Colonic mucosa (tissue), 4 donors: ENCODE measurements around the gene RICTOR. TPM values are rescaled to one million over a fixed set of nuclear protein-coding genes. Genes with fewer than 3 reads are reported as not detected.

Experiments
- DNase-seq: peaks from one replicate; pipeline ENCODE4 v3.0.0-alpha.2; 2020
- H3K27ac ChIP-seq: fragments of 200-600 bp; one replicate; pipeline ENCODE4 v1.8.0; 2021
- H3K27me3 ChIP-seq: fragments of 200-600 bp; one replicate; pipeline ENCODE4 v1.8.0; 2021
- H3K36me3 ChIP-seq: fragments of 200-600 bp; one replicate; pipeline ENCODE4 v1.8.0; 2021
- H3K4me1 ChIP-seq: fragments of 200-600 bp; one replicate; pipeline ENCODE4 v1.8.0; 2021; ENCODE audit warnings: mild to moderate bottlenecking
- H3K4me3 ChIP-seq: fragments of 200-600 bp; one replicate; pipeline ENCODE4 v1.8.0; 2021
- H3K9ac ChIP-seq, 2 donors: one replicate each; pipeline ENCODE4 v1.7.0; 2013; ENCODE audit warnings: control low read depth in 2 of 2, low read depth in 2 of 2, low read length in 2 of 2
- H3K9me3 ChIP-seq: fragments of 200-600 bp; one replicate; pipeline ENCODE4 v1.8.0; 2021
- intact Hi-C: fragments of 100-400 bp; cut with DNase I; formaldehyde crosslinking; loops from one replicate; pipeline ENCODE4 v1.14.1; 2022
- total RNA-seq, 2 donors: library from RNA; stranded (reverse); fragmentation: NEBNext Ultra II Directional in 1 of 2; extraction: Animal tissue kit (Norgen Biotek cat#: 25700) in 1 of 2; gene quantifications; one replicate each; pipeline ENCODE4 v1.2.1, GENCODE V29; 2021
- TF ChIP-seq, protein P1 (sequence below): fragments of 200-600 bp; IDR thresholded peaks from one replicate; pipeline ENCODE4 v1.8.0; 2022; ENCODE audit warnings: antibody characterized with exemption, mild to moderate bottlenecking
- donor health status: healthy.
- donor health status: DM: no; HTN: no; CAD: no.
- donor health status: DM: no; HTN: no; CAD: no.

The RICTOR gene
- total RNA-seq, 2 donors from 2014 or later, result 15.1 to 32.9 TPM

DNA sequence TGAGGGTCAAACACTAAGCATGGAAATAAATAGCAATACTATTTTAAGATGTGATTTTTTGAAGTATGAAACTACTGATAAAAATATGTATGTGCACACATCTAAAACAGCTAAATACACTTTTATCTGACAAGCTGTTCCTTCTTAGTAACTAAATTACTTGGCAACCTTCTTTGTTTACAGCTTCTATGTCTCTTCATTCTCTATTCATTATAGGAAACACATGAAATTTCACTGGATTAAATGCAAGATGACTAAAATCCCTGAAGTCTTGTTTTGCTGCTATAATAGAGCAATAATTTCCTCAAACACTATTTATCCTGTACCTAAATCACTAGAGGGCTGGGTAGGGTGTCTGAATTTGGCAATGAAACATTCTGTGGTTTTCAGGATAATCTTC, 11.7 kb downstream of the RICTOR start:
- Histone ChIP-seq H3K27ac (no peak overlapping the region), H3K4me3 (no peak overlapping the region), H3K9me3 (no peaks in the 10 kb centered on the region), H3K4me1 (no peaks in the 10 kb centered on the region), H3K9ac (no peak overlapping the region), H3K27me3 (no peaks in the 10 kb centered on the region), H3K36me3 (no peaks in the 10 kb centered on the region)
- intact Hi-C loops, result no loop called here
- DNase-seq, result no peak
- TF ChIP-seq, protein P1, sequence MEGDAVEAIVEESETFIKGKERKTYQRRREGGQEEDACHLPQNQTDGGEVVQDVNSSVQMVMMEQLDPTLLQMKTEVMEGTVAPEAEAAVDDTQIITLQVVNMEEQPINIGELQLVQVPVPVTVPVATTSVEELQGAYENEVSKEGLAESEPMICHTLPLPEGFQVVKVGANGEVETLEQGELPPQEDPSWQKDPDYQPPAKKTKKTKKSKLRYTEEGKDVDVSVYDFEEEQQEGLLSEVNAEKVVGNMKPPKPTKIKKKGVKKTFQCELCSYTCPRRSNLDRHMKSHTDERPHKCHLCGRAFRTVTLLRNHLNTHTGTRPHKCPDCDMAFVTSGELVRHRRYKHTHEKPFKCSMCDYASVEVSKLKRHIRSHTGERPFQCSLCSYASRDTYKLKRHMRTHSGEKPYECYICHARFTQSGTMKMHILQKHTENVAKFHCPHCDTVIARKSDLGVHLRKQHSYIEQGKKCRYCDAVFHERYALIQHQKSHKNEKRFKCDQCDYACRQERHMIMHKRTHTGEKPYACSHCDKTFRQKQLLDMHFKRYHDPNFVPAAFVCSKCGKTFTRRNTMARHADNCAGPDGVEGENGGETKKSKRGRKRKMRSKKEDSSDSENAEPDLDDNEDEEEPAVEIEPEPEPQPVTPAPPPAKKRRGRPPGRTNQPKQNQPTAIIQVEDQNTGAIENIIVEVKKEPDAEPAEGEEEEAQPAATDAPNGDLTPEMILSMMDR, result no peak

DNA sequence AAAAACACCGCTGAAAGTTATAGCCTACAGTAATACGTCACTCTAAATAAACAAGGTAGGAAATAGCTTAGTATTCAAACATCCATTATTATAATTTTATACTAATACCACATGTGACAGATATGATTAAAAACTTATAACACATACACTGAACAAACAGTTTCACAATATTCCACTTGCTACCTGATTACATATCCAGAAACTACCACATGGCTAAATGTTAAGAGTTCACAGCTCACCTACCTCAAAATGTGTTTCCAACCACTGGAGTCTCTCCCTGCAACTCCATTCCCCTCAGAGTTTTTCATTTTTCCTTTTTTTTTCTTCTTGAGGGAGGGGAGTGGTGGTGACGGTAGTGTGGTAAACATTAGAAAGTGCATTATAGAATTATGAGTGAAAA, 12.1 kb downstream of the RICTOR start:
- TF ChIP-seq, protein P1, result no peak
- intact Hi-C loops, result no loop called here
- no peak for DNase-seq
- Histone ChIP-seq H3K9me3 (no peaks in the 10 kb centered on the region), H3K27ac (no peak overlapping the region), H3K9ac (no peak overlapping the region), H3K36me3 (no peaks in the 10 kb centered on the region), H3K4me3 (no peak overlapping the region), H3K4me1 (no peaks in the 10 kb centered on the region), H3K27me3 (no peaks in the 10 kb centered on the region)

DNA sequence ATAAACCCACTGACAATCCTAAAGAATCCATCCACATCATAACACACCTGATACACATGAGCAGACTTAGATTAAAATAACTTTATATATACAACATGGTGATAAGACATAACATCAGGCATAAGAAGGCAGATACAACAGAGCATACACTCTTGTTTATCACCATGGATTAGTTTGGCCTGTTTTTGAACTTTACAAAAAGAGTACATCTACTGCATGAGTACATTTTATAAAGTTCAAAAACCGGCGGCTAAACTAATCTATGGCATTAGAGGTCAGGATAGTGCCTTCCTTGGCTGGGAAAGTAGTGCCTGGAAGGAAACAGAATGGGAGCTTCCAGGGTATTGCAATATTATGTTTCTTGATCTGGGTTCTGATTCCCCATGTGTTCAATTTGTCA, 15.1 kb downstream of the RICTOR start:
- no peaks in the 10 kb centered on the region for H3K27me3 ChIP-seq
- H3K9me3 ChIP-seq, result no peaks in the 10 kb centered on the region
- no peak overlapping the region for H3K9ac ChIP-seq
- H3K4me1 ChIP-seq, result no peaks in the 10 kb centered on the region
- no peak overlapping the region for H3K4me3 ChIP-seq
- H3K36me3 ChIP-seq, result no peaks in the 10 kb centered on the region
- DNase-seq, result no peak
- TF ChIP-seq, protein P1, result no peak
- intact Hi-C loops, result no loop called here
- H3K27ac ChIP-seq, result no peak overlapping the region

DNA sequence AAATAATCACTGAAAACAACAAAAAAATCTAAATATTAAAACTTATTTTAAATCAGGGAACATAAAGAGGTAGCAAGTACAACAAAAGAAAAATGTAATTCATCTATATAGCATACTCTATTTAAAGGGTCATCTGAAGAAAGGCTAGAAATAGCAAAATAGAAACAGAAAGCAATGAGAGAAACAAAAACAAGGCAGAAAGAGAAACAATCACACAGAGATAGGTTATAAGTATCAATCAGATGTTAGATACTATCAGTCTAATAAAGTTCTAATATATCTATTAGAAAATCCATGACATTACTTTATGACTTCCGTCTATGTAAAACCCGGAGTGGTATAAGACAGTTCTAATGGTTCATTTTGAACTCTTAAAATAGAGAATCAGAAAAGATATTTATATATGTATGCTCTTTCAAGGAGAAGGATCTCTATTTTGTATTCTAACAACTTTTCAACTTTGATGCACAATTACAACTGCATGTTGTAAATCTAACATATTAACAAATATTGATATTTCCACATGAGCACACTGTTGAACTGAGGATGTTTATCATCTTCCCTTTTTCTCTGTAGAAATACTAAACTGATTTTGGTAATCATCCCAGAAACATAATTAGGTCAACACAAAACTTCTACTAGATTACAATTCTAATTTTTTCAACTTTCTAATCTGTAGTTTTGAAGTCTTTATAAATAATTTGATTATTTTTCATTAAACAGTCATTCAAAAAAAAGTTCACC, 15.8 kb downstream of the RICTOR start:
- Histone ChIP-seq H3K9ac (no peak overlapping the region), H3K36me3 (no peaks in the 10 kb centered on the region), H3K9me3 (no peaks in the 10 kb centered on the region), H3K4me3 (no peak overlapping the region), H3K27ac (no peak overlapping the region), H3K27me3 (no peaks in the 10 kb centered on the region), H3K4me1 (no peaks in the 10 kb centered on the region)
- intact Hi-C loops, result no loop called here
- TF ChIP-seq, protein P1, result no peak
- DNase-seq, result no peak

GRCh38 chr5:39057734-39058133, 16.5 kb downstream of the RICTOR start:
- H3K27me3 ChIP-seq, result no peaks in the 10 kb centered on the region
- H3K36me3 ChIP-seq, result no peaks in the 10 kb centered on the region
- TF ChIP-seq, protein P1, result no peak
- no peaks in the 10 kb centered on the region for H3K9me3 ChIP-seq
- no peak overlapping the region for H3K27ac ChIP-seq
- no peaks in the 10 kb centered on the region for H3K4me1 ChIP-seq
- no peak overlapping the region for H3K4me3 ChIP-seq
- DNase-seq, result no peak
- no peak overlapping the region for H3K9ac ChIP-seq
- intact Hi-C loops, result no loop called here
